Spleen (tissue), 11 donors: ENCODE results near the gene REC8. TPM values are rescaled to one million over a fixed set of nuclear protein-coding genes. Genes with fewer than 3 reads are reported as not detected.
A peak's percentile ranks its signal among the peaks of the same experiment; 100 is the strongest.

ENCODE experiments used
- DNase-seq: peaks from one replicate; pipeline ENCODE4 v3.0.0-alpha.2; 2020
- H3K27ac ChIP-seq, 8 donors: fragments of 200-600 bp; sonication (generic) in 7 of 8; 1 replicate in 4 of 8; 2 replicates in 4 of 8; pipeline versions ENCODE4 v1.5.0 to v1.8.0; 2016 to 2021; ENCODE audit warnings: inconsistent platforms in 4 of 8, mild to moderate bottlenecking in 4 of 8, moderate library complexity in 1 of 8
- H3K27me3 ChIP-seq, 7 donors: fragments of 200-600 bp; sonication (generic) in 6 of 7; replicated peaks in 1 of 7; 1 replicate in 4 of 7; 2 replicates in 3 of 7; pipeline versions ENCODE4 v1.5.0 to v1.8.0; 2016 to 2021; ENCODE audit warnings: inconsistent platforms in 3 of 7, mild to moderate bottlenecking in 1 of 7
- H3K36me3 ChIP-seq, 6 donors: fragments of 200-600 bp; sonication (generic) in 5 of 6; 1 replicate in 4 of 6; 2 replicates in 2 of 6; pipeline versions ENCODE4 v1.5.0 to v1.8.0; 2016 to 2021; ENCODE audit warnings: inconsistent platforms in 2 of 6
- H3K4me1 ChIP-seq, 6 donors: fragments of 200-600 bp; sonication (generic) in 5 of 6; 1 replicate in 3 of 6; 2 replicates in 3 of 6; pipeline versions ENCODE4 v1.5.0 to v1.8.0; 2016 to 2021; ENCODE audit warnings: inconsistent platforms in 3 of 6
- H3K4me3 ChIP-seq, 8 donors: fragments of 200-600 bp; sonication (generic) in 7 of 8; 1 replicate in 4 of 8; 2 replicates in 4 of 8; pipeline versions ENCODE4 v1.5.0 to v1.8.0; 2016 to 2021; ENCODE audit warnings: inconsistent platforms in 4 of 8, mild to moderate bottlenecking in 4 of 8, moderate library complexity in 2 of 8
- H3K9me3 ChIP-seq, 8 donors: fragments of 200-600 bp; sonication (generic) in 7 of 8; 1 replicate in 4 of 8; 2 replicates in 4 of 8; pipeline versions ENCODE4 v1.5.0 to v1.8.0; 2016 to 2021; ENCODE audit warnings: inconsistent platforms in 4 of 8
- POLR2A ChIP-seq, 3 donors: fragments of 450-650 bp; IDR thresholded peaks; one replicate each; pipeline ENCODE4 v1.5.1; 2017; ENCODE audit warnings: antibody characterized with exemption in 3 of 3, mild to moderate bottlenecking in 1 of 3
- POLR2AphosphoS5 ChIP-seq, 3 donors: sonication (generic); formaldehyde crosslinking; IDR thresholded peaks; one replicate each; pipeline ENCODE4 v1.5.1; 2017; ENCODE audit warnings: antibody characterized with exemption in 3 of 3
- WGBS, 5 donors: extraction: QIAGEN DNeasy Blood & Tissue Kit in 3 of 5; methylation state at CpG; one replicate each; pipeline versions ENCODE4 v1.1.5 to v1.1.7; 2013 to 2018; 5-methylcytosine and 5-hydroxymethylcytosine counted together
- intact Hi-C: fragments of 100-400 bp; cut with DNase I; formaldehyde crosslinking; loops from one replicate; pipeline ENCODE4 v1.15.0; 2023; ENCODE audit warnings: low total_unique reads
- polyA plus RNA-seq, 3 donors: library from polyadenylated mRNA; stranded (reverse); fragments of 200-250 nt; gene quantifications; one replicate each; pipeline ENCODE4 v1.2.1, GENCODE V29; 2013
- total RNA-seq, 7 donors: library from RNA; depleted of rRNA in 3 of 7; stranded (reverse); fragments of >200 nt in 3 of 7; fragmentation: NEBNext Ultra II Directional in 4 of 7; extraction: Animal tissue kit (Norgen Biotek cat#: 25700) in 4 of 7; gene quantifications; one replicate each; pipeline versions ENCODE4 v1.1.0 to v1.2.1, GENCODE V29; 2016 to 2021
- TF ChIP-seq, protein P1 (sequence below), 11 experiments: fragments of 200-600 bp in 7 of 11; fragments of 450-650 bp in 4 of 11; sonication (generic) in 4 of 11; IDR thresholded peaks in 8 of 11; conservative IDR thresholded peaks in 3 of 11; 1 replicate in 7 of 11; 2 replicates in 4 of 11; pipeline versions ENCODE4 v1.4.0 to v1.8.0; 2016 to 2021; ENCODE audit warnings: antibody characterized with exemption in 11 of 11, inconsistent platforms in 4 of 11, mild to moderate bottlenecking in 1 of 11
- donor health status: healthy with polysubstance abuse.
- donor health status: DM: no; HTN: no; CAD: no; lungs with moderate emphysema.
- donor health status: DM: no; HTN: no; CAD: no.
- donor health status: Bipolar disorder and iron deficiency.
- donor health status: healthy.
- donor health status: DM: no; HTN: no; CAD: no.
- donor health status: DM: yes; HTN: yes; CAD: no.

The REC8 gene
- total and polyA plus RNA-seq, 10 donors = 23.5 to 51.6 (median 40.2) TPM

GRCh38 chr14:24189460-24189859 is 17.6 kb downstream of the REC8 start:
- Histone ChIP-seq H3K27ac (peak overlapping the region in 6 of 8 donors; percentile 10 to 87 (median 77)), H3K9me3 (no peaks in the 10 kb centered on the region), H3K27me3 (no peaks in the 10 kb centered on the region), H3K36me3 (peaks cover 0 to 60% (median 34%) of the 10 kb centered on the region in 6 donors), H3K4me3 (peak overlapping the region in 1 of 8 donors; percentile 80), H3K4me1 (peaks cover 19 to 72% (median 34%) of the 10 kb centered on the region in 6 donors)
- 91 to 96% (median 93%) methylated on average over 9 of the region's 9 CpGs for WGBS, 5 donors
- no peak for DNase-seq
- TF ChIP-seq POLR2A (IDR thresholded peaks at IDR 0.05) (no peak), POLR2AphosphoS5 (IDR thresholded peaks at IDR 0.05) (no peak)
- TF ChIP-seq, protein P1, sequence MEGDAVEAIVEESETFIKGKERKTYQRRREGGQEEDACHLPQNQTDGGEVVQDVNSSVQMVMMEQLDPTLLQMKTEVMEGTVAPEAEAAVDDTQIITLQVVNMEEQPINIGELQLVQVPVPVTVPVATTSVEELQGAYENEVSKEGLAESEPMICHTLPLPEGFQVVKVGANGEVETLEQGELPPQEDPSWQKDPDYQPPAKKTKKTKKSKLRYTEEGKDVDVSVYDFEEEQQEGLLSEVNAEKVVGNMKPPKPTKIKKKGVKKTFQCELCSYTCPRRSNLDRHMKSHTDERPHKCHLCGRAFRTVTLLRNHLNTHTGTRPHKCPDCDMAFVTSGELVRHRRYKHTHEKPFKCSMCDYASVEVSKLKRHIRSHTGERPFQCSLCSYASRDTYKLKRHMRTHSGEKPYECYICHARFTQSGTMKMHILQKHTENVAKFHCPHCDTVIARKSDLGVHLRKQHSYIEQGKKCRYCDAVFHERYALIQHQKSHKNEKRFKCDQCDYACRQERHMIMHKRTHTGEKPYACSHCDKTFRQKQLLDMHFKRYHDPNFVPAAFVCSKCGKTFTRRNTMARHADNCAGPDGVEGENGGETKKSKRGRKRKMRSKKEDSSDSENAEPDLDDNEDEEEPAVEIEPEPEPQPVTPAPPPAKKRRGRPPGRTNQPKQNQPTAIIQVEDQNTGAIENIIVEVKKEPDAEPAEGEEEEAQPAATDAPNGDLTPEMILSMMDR (IDR thresholded peaks at IDR 0.05 in 8 of 11, conservative IDR thresholded peaks at IDR 0.05 in 3 of 11) = no peak
- intact Hi-C loops = no loop called here

DNA sequence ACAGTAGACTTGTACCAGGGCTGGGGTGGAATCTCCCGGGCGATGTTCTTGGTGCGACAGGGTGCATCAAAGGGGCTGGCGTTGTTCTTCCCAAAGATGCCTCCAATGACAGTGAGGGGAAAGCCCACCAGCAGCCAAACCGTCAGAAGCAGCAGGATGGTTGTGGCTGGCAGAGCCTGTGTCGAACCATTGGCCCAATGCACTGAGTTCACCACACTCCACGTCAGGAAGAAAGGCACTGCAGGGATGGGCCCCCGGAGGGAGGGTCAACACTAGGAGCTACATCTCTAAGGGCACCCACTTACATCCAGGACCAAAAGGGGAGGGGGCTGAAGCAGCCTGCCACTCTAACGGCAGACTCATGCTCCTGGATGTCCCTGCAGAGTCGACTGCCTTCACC is 18.5 kb downstream of the REC8 start:
- H3K4me1 ChIP-seq = peaks cover 22 to 80% (median 41%) of the 10 kb centered on the region in 6 donors
- intact Hi-C loops = no loop called here
- H3K9me3 ChIP-seq = no peaks in the 10 kb centered on the region
- no peak overlapping the region for H3K27ac ChIP-seq
- no peak overlapping the region for H3K4me3 ChIP-seq
- DNase-seq = no peak
- WGBS, 5 donors = 93 to 96% (median 94%) methylated on average over 10 of the region's 10 CpGs
- H3K36me3 ChIP-seq = peaks cover 0 to 51% (median 25%) of the 10 kb centered on the region in 6 donors
- H3K27me3 ChIP-seq = no peaks in the 10 kb centered on the region
- no peak for TF ChIP-seq POLR2A (IDR thresholded peaks at IDR 0.05)
- TF ChIP-seq POLR2AphosphoS5 (IDR thresholded peaks at IDR 0.05) = no peak
- TF ChIP-seq, protein P1 (IDR thresholded peaks at IDR 0.05 in 8 of 11, conservative IDR thresholded peaks at IDR 0.05 in 3 of 11) = no peak

- 90 to 92% (median 91%) methylated on average over 15 of the region's 15 CpGs for WGBS, 5 donors
- H3K9me3 ChIP-seq = no peaks in the 10 kb centered on the region
- no peaks in the 10 kb centered on the region for H3K27me3 ChIP-seq
- H3K36me3 ChIP-seq = peaks cover 0 to 35% (median 12%) of the 10 kb centered on the region in 6 donors
- H3K4me3 ChIP-seq = no peak overlapping the region
- TF ChIP-seq POLR2AphosphoS5 (IDR thresholded peaks at IDR 0.05) (no peak), POLR2A (IDR thresholded peaks at IDR 0.05) (no peak)
- TF ChIP-seq, protein P1 (IDR thresholded peaks at IDR 0.05 in 8 of 11, conservative IDR thresholded peaks at IDR 0.05 in 3 of 11) = no peak
- H3K4me1 ChIP-seq = peaks cover 29 to 81% (median 49%) of the 10 kb centered on the region in 6 donors
- no peak for DNase-seq
- no peak overlapping the region for H3K27ac ChIP-seq
- intact Hi-C loops = no loop called here
These were observed 21.1 kb downstream of the REC8 start for GRCh38 chr14:24192933-24193332.

GRCh38 chr14:24194186-24194872 is 22.4 kb downstream of the REC8 start:
- no peaks in the 10 kb centered on the region for H3K27me3 ChIP-seq
- H3K4me1 ChIP-seq = peaks cover 28 to 81% (median 49%) of the 10 kb centered on the region in 6 donors
- WGBS, 5 donors = 85 to 93% (median 90%) methylated on average over 7 of the region's 7 CpGs
- H3K36me3 ChIP-seq = peaks cover 0 to 42% (median 12%) of the 10 kb centered on the region in 6 donors
- no peak for DNase-seq
- intact Hi-C loops = no loop called here
- TF ChIP-seq POLR2AphosphoS5 (IDR thresholded peaks at IDR 0.05) (no peak), POLR2A (IDR thresholded peaks at IDR 0.05) (no peak)
- TF ChIP-seq, protein P1 (IDR thresholded peaks at IDR 0.05 in 8 of 11, conservative IDR thresholded peaks at IDR 0.05 in 3 of 11) = no peak
- H3K4me3 ChIP-seq = peak overlapping the region in 7 of 8 donors; percentile 77 to 90 (median 84)
- peak overlapping the region in 6 of 8 donors; percentile 95 to 100 (median 98) for H3K27ac ChIP-seq
- no peaks in the 10 kb centered on the region for H3K9me3 ChIP-seq
